HL-60 (cell line): ENCODE data around the gene MACROD2.

Source experiments
- CTCF ChIP-seq: IDR thresholded peaks from one replicate; pipeline ENCODE4 v1.5.1; 2011; ENCODE audit warnings: low read length, control low read depth, inconsistent platforms; ENCODE audit not compliant: insufficient read depth
- GABPA ChIP-seq: IDR thresholded peaks from 2 replicates; pipeline ENCODE4 v1.6.1; 2012; ENCODE audit warnings: low read depth
- POLR2AphosphoS5 ChIP-seq: IDR thresholded peaks from 2 replicates; pipeline ENCODE4 v1.6.1; 2012; ENCODE audit warnings: low read depth
- REST ChIP-seq: IDR thresholded peaks from 2 replicates; pipeline ENCODE4 v1.6.1; 2012; ENCODE audit warnings: low read depth; ENCODE audit not compliant: insufficient replicate concordance

DNA sequence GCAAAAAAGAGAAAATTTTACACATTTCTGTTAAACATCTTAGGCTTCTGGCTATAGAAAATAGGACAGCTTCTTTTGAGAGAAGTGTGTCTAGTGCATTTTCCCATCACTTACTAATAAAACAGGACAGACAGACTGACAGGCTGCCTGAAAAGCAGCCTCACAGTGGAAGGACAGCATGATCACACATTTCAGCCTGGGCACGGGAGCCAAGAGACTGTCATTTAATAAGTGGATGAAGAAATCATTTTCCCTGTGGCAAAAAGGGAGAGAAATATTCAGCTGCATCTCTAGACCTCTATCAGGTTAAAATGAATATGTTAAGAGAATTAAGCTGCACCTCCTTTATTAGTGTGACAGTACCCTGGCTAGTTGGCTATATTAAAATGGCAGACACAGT lies 1617.5 kb downstream of the MACROD2 start:
- TF ChIP-seq CTCF (no peak), POLR2AphosphoS5 (no peak), GABPA (no peak), REST (no peak)
